Common myeloid progenitor, CD34-positive (primary cell): ENCODE data around the gene TNFRSF25.

Source experiments
- CTCF ChIA-PET: fragments of 350-600 bp; sonication (Branson Sonifier 250); formaldehyde crosslinking; loops from one replicate; lab custom pipeline; 2021; ENCODE audit warnings: antibody characterized with exemption; lab: Charles Lee
- POLR2A ChIA-PET: fragments of 350-600 bp; sonication (Branson Sonifier 250); formaldehyde crosslinking; loops from one replicate; lab custom pipeline; 2021; ENCODE audit warnings: antibody characterized with exemption; lab: Charles Lee
- DNase-seq, 3 donors: peaks; one replicate each; pipeline versions ENCODE4 v3.0.0 to v3.0.0-alpha.2; 2013
- H3K27ac ChIP-seq, 2 experiments: 1 replicate in 1 of 2; 2 replicates in 1 of 2; pipeline ENCODE4 v1.7.0; 2013; ENCODE audit warnings: inconsistent platforms in 2 of 2, low read length in 2 of 2, mild to moderate bottlenecking in 2 of 2, low read depth in 1 of 2, moderate library complexity in 1 of 2; ENCODE audit not compliant: severe bottlenecking in 2 of 2, insufficient read depth in 1 of 2, poor library complexity in 1 of 2
- H3K27me3 ChIP-seq, 5 experiments: replicated peaks in 2 of 5; 1 replicate in 3 of 5; 2 replicates in 2 of 5; pipeline versions ENCODE4 v1.6.1 to v1.7.0; 2013; ENCODE audit warnings: low read length in 4 of 5, mild to moderate bottlenecking in 2 of 5, moderate library complexity in 2 of 5, inconsistent platforms in 1 of 5; ENCODE audit not compliant: insufficient read depth in 5 of 5, control insufficient read depth in 4 of 5
- H3K36me3 ChIP-seq, 4 experiments: 1 replicate in 2 of 4; 2 replicates in 2 of 4; pipeline versions ENCODE4 v1.6.1 to v1.7.0; 2013; ENCODE audit warnings: low read length in 3 of 4, control low read depth in 1 of 4, mild to moderate bottlenecking in 1 of 4; ENCODE audit not compliant: control insufficient read depth in 4 of 4, insufficient read depth in 4 of 4
- H3K4me1 ChIP-seq, 4 experiments: 1 replicate in 3 of 4; 2 replicates in 1 of 4; pipeline versions ENCODE4 v1.6.1 to v1.7.1; 2013; ENCODE audit warnings: low read length in 3 of 4, mild to moderate bottlenecking in 3 of 4, control low read depth in 1 of 4, inconsistent platforms in 1 of 4, moderate library complexity in 1 of 4; ENCODE audit not compliant: control insufficient read depth in 4 of 4, insufficient read depth in 4 of 4; ENCODE audit errors: control extremely low read depth in 1 of 4
- H3K4me3 ChIP-seq, 7 experiments: 1 replicate in 4 of 7; 2 replicates in 3 of 7; pipeline versions ENCODE4 v1.5.1 to v1.7.0; 2013; ENCODE audit warnings: mild to moderate bottlenecking in 7 of 7, low read length in 6 of 7, moderate library complexity in 6 of 7, inconsistent platforms in 2 of 7, low read depth in 2 of 7, control low read depth in 1 of 7; ENCODE audit not compliant: insufficient read depth in 4 of 7, control insufficient read depth in 1 of 7; ENCODE audit errors: extremely low read depth in 1 of 7
- H3K9me3 ChIP-seq, 5 experiments: 1 replicate in 4 of 5; 2 replicates in 1 of 5; pipeline versions ENCODE4 v1.6.1 to v1.7.1; 2013; ENCODE audit warnings: low read length in 4 of 5, mild to moderate bottlenecking in 2 of 5, inconsistent platforms in 1 of 5, low read depth in 1 of 5, moderate library complexity in 1 of 5; ENCODE audit not compliant: control insufficient read depth in 4 of 5, insufficient read depth in 2 of 5; ENCODE audit errors: control extremely low read depth in 1 of 5
- WGBS: methylation state at CpG from one replicate; pipeline ENCODE4 v1.1.5; 2013; ENCODE audit not compliant: insufficient coverage; 5-methylcytosine and 5-hydroxymethylcytosine counted together

The TNFRSF25 gene

DNA sequence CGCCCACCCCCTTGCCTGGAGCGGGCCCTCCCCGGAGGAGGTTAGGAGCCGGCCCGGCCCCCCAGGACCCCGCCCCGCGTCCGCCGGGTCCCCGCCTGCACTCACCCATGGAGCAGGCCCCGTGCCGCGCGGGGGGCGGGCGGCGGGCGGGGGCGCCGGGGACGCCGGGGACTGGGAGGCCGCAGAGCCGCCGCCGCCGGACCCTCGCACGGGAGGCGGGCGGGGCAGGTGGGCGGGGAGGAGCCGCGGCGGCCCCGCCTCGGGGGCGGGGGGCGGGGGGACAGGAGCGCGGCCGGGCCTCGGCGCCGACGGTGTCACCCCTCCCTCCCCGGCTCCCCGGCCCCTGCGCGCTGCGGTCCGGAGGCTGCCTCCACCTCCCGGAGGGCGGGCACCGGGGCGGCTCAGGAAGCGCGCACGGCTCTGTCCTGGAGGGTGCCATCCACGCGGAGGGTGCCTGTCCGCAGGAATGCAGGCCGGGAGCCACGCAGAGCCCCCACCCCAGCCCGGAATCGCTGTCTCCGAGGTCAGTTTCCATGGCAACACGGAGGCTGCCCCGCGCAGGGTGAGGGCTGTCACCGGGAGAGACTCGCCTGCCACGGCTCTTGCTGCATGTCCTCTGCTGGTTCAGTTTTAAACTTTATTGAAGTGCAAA, 31.4 kb upstream of the TNFRSF25 start:
- Histone ChIP-seq H3K36me3 (no peaks in the 10 kb centered on the region), H3K4me1 (peaks cover 0 to 25% (median 20%) of the 10 kb centered on the region in 4 experiments), H3K27me3 (peaks cover 0 to 39% (median 17%) of the 10 kb centered on the region in 5 experiments), H3K9me3 (no peaks in the 10 kb centered on the region), H3K27ac (no peak overlapping the region), H3K4me3 (peak overlapping the region in 6 of 7 experiments; percentile 42 to 78 (median 64))
- POLR2A ChIA-PET = no interaction called here
- CTCF ChIA-PET = no interaction called here
- DNase-seq = peak; percentile 29 to 66 (median 59)
- 0% methylated on average over 67 of the region's 74 CpGs for WGBS

DNA sequence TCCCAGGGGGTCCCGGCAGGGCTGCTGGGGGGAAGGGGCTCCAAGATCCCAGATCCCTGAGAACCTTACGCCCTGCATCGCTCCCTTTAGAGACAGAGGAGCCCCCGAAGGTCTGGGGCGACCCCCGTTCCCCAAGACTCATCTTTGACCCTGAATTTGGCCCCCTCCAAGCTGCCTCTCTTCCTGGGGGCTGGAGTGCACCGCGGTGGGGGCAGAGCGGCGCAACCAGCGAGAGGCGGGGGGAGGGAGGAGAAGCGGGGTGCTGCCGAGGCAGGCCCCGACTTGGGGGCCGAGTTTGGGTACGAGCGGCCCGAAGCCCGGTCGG, 30.9 kb upstream of the TNFRSF25 start:
- H3K4me1 ChIP-seq = peaks cover 0 to 25% (median 20%) of the 10 kb centered on the region in 4 experiments
- POLR2A ChIA-PET = no interaction called here
- peaks cover 0 to 39% (median 17%) of the 10 kb centered on the region in 5 experiments for H3K27me3 ChIP-seq
- no peak overlapping the region for H3K27ac ChIP-seq
- H3K36me3 ChIP-seq = no peaks in the 10 kb centered on the region
- DNase-seq = no peak
- 7% methylated on average over 16 of the region's 21 CpGs for WGBS
- H3K9me3 ChIP-seq = no peaks in the 10 kb centered on the region
- H3K4me3 ChIP-seq = peak overlapping the region in 4 of 7 experiments; percentile 23 to 51 (median 34)
- CTCF ChIA-PET = interaction anchor here (1.9 kb wide), 1 partner anchor 8 kb away, joined by 5 read pairs; no protein-coding TSS in a partner anchor

DNA sequence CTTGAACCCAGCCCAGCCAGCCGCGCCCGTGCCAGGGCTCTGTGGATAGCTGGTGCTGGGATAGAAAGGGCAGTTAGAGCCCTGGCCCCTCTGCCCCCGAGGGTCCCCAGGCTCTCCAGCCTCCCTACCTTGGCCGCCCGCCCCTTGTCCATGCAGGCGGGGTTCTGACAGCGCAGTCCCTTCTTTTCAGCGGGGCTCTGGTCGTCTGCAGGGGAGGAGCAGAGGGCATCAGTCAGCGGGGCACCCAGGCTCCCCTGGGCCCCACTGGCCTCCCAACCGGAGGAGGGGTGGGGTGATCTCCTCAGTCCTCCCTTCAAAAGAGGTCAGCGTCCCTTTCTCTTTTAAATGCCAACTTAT, 30.4 kb upstream of the TNFRSF25 start:
- WGBS = 15% methylated on average over 8 of the region's 13 CpGs

DNA sequence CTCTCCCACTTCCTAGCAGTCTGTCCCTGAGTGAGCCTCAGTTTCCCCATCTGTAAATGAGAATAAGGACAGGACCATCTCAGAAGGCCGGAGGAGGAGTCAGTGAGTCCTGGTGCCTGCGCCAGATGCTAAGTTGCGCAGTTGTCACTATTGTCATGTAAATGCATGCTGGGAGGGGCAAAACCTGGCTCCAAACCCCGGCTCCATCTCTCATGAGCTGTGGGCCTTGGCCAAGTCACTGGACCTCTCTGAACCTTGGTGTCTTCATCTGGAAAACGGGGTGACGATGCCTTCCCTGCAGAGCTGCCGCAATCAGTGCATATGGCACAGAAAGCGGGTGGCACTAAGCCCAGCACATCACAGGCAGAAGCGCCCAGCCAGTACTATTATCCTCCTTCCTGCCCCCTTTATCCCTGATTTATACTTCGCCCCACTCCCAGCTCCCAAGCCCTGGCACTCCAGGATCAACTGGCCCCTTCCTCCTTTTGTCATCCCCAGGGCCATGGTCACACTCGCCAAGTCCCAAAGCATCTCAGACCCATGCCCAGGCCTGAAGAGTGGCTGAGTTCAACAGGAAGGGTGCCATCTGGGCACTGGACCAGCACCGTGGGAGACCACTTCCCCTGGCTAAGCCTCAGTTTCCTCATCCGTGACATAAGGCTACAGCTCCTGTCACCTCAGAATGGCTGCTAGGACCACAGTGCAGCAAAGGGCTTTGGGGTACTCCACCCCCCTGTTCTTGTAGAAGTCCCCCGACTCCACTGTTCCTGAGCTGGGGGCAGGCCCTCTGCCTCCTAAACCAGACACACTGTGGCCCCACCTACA, 29.8 kb upstream of the TNFRSF25 start:
- ChIA-PET POLR2A (interaction anchor here (0.6 kb wide), 1 partner anchor 11 kb away, joined by 3 read pairs; no protein-coding TSS in a partner anchor), CTCF (interaction anchor here (1.2 to 1.9 kb wide), 3 partner anchors 9 to 27 kb away, joined by 3 to 5 read pairs (median 4); no protein-coding TSS in a partner anchor)
- 81% methylated on average over 13 of the region's 14 CpGs for WGBS
- Histone ChIP-seq H3K27ac (no peak overlapping the region), H3K4me1 (peaks cover 0 to 34% (median 27%) of the 10 kb centered on the region in 4 experiments), H3K4me3 (no peak overlapping the region), H3K27me3 (peaks cover 0 to 39% (median 17%) of the 10 kb centered on the region in 5 experiments), H3K9me3 (no peaks in the 10 kb centered on the region), H3K36me3 (no peaks in the 10 kb centered on the region)
- DNase-seq = no peak

More for the DNA sequence above, 30.4 kb upstream of the TNFRSF25 start:
- Histone ChIP-seq H3K36me3 (no peaks in the 10 kb centered on the region), H3K9me3 (no peaks in the 10 kb centered on the region), H3K27me3 (peaks cover 0 to 39% (median 17%) of the 10 kb centered on the region in 5 experiments), H3K27ac (no peak overlapping the region), H3K4me1 (peaks cover 0 to 30% (median 21%) of the 10 kb centered on the region in 4 experiments), H3K4me3 (no peak overlapping the region)
- CTCF ChIA-PET = interaction anchor here (1.2 to 1.9 kb wide), 3 partner anchors 9 to 28 kb away, joined by 3 to 5 read pairs (median 4); no protein-coding TSS in a partner anchor
- no peak for DNase-seq
- POLR2A ChIA-PET = no interaction called here

DNA sequence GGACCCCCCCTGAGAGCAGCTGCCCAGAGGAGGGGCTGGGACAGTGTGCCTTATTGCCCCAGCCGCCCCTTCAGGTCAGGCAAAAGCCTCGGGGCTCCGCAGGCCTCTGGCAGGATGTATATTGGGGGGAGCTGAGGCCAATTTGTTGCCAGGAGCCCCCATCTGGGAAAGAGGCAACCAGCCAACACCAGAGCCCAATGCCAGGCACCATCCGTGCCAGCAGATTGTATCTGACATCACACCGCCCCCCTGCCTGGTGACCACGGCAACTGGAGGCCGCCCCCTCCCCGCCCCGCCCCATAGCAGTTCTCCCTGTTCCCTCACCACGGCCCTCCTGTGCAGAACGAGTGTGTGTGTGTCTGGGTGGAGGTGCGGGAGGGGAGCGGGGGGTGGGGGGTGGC, 29.1 kb upstream of the TNFRSF25 start:
- POLR2A ChIA-PET = interaction anchor here (0.6 kb wide), 2 partner anchors 12 to 35 kb away, joined by 3 read pairs; no protein-coding TSS in a partner anchor
- Histone ChIP-seq H3K36me3 (no peaks in the 10 kb centered on the region), H3K4me1 (peaks cover 0 to 38% (median 33%) of the 10 kb centered on the region in 4 experiments), H3K9me3 (no peaks in the 10 kb centered on the region), H3K27ac (no peak overlapping the region), H3K27me3 (peaks cover 0 to 39% (median 17%) of the 10 kb centered on the region in 5 experiments), H3K4me3 (no peak overlapping the region)
- CTCF ChIA-PET = interaction anchor here (1.2 to 1.9 kb wide), 2 partner anchors 10 to 27 kb away, joined by 3 to 5 read pairs; no protein-coding TSS in a partner anchor
- DNase-seq = peak; percentile 30 to 72 (median 58)
- WGBS = 52% methylated on average over 3 of the region's 13 CpGs

DNA sequence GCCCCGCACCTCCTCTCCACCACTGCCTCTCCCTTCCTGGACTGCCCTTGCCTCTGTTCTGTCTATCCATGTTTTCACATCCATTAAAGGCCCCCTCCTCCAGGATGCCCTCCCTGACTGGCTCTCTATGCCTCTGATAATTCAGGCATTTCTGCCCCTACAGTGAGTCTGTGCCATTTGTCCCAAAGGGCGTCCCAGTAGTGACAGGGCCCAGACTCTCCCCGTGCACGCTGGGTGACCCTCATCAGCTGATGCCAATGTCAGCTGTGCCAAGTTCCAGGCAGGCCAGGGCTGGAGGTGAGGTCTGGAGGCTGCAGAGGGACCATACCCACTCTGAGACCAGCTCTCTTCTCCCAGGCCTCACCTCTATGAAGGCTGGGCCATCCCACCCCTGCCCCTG, 28.7 kb upstream of the TNFRSF25 start:
- POLR2A ChIA-PET = interaction anchor here (0.6 kb wide), 1 partner anchor 34 kb away, joined by 3 read pairs; no protein-coding TSS in a partner anchor
- 93% methylated on average over 4 of the region's 4 CpGs for WGBS
- CTCF ChIA-PET = no interaction called here
- no peaks in the 10 kb centered on the region for H3K9me3 ChIP-seq
- DNase-seq = no peak
- peaks cover 0 to 42% (median 36%) of the 10 kb centered on the region in 4 experiments for H3K4me1 ChIP-seq
- peaks cover 0 to 39% (median 17%) of the 10 kb centered on the region in 5 experiments for H3K27me3 ChIP-seq
- no peak overlapping the region for H3K27ac ChIP-seq
- no peak overlapping the region for H3K4me3 ChIP-seq
- H3K36me3 ChIP-seq = no peaks in the 10 kb centered on the region
